ENCODE results near the gene AGAP4.

DNA sequence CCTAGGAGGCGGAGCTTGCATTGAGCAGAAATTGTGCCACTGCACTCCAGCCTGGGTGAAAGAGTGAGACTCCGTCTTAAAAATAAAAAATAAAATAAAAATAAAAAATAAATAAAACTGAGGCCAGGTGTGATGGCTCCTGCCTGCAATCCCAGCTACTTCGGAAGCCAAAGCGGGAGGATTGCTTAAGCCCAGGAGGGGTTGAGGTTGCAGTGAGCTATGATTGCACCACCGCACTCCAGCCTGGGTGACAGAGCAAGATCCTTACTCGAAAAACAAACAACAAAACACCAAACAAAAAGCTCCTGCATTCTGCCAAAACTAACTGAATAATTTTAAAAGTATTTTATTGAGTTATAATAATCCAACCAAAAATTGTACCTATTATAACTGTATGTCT is 36.2 kb downstream of the AGAP4 start:
- TF ChIP-seq, protein P1, sequence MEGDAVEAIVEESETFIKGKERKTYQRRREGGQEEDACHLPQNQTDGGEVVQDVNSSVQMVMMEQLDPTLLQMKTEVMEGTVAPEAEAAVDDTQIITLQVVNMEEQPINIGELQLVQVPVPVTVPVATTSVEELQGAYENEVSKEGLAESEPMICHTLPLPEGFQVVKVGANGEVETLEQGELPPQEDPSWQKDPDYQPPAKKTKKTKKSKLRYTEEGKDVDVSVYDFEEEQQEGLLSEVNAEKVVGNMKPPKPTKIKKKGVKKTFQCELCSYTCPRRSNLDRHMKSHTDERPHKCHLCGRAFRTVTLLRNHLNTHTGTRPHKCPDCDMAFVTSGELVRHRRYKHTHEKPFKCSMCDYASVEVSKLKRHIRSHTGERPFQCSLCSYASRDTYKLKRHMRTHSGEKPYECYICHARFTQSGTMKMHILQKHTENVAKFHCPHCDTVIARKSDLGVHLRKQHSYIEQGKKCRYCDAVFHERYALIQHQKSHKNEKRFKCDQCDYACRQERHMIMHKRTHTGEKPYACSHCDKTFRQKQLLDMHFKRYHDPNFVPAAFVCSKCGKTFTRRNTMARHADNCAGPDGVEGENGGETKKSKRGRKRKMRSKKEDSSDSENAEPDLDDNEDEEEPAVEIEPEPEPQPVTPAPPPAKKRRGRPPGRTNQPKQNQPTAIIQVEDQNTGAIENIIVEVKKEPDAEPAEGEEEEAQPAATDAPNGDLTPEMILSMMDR (conservative IDR thresholded peaks at IDR 0.05 in 1 of 2, IDR thresholded peaks at IDR 0.05 in 1 of 2; ENCODE audit: extremely low read depth in 1 of 2, insufficient read depth in 1 of 2, low read depth in 1 of 2, low read length in 2 of 2), result no peak
- TF ChIP-seq EZH2 (IDR thresholded peaks at IDR 0.05; ENCODE audit: borderline replicate concordance, low read length), result no peak

Data from mammary epithelial cell (primary cell).